SK-N-SH (cell line): ENCODE data around the gene PDE4D. TPM values are rescaled to one million over a fixed set of nuclear protein-coding genes. Genes with fewer than 3 reads are reported as not detected.

ENCODE experiments used
- CTCF ChIA-PET: fragments of 300-600, 350-600 bp; formaldehyde crosslinking; extraction: SDS; loops from one replicate; lab custom pipeline; 2021; lab: Yijun Ruan, JAX
- POLR2A ChIA-PET: fragments of 350-600 bp; sonication (Branson Sonifier 250); formaldehyde crosslinking; extraction: SDS; loops from one replicate; lab custom pipeline; 2020; ENCODE audit warnings: antibody characterized with exemption, inconsistent platforms; lab: Yijun Ruan, JAX
- DNase-seq: peaks from one replicate; pipeline ENCODE4 v3.0.0; 2012
- H2AFZ ChIP-seq: fragments of 200-600 bp; sonication (generic); 2 replicates; pipeline ENCODE4 v1.8.1; 2016; ENCODE audit warnings: antibody characterized with exemption, mild to moderate bottlenecking, low read depth
- H3F3A ChIP-seq: fragments of 200-600 bp; sonication (generic); replicated peaks from 2 replicates; pipeline ENCODE3; 2016; ENCODE audit warnings: antibody characterized with exemption, mild to moderate bottlenecking; ENCODE audit not compliant: insufficient read depth
- H3K27ac ChIP-seq, 2 experiments: fragments of 200-500 bp in 1 of 2; fragments of 200-600 bp in 1 of 2; sonication (Bioruptor generic) in 1 of 2; sonication (generic), shearing (Covaris generic) in 1 of 2; 2 replicates each; pipeline versions ENCODE4 v1.5.1 to v1.6.1; 2014 to 2016; ENCODE audit warnings: low read depth in 2 of 2, inconsistent platforms in 1 of 2, low read length in 1 of 2, mild to moderate bottlenecking in 1 of 2, mixed read lengths in 1 of 2
- H3K27me3 ChIP-seq: fragments of 200-600 bp; sonication (generic), shearing (Covaris generic); 2 replicates; pipeline ENCODE4 v1.6.1; 2016; ENCODE audit warnings: mixed run types; ENCODE audit not compliant: insufficient read depth
- H3K36me3 ChIP-seq, 2 experiments: fragments of 200-500 bp in 1 of 2; fragments of 200-600 bp in 1 of 2; sonication (Bioruptor generic) in 1 of 2; sonication (generic) in 1 of 2; replicated peaks in 1 of 2; 2 replicates each; pipeline versions ENCODE3 to v1.5.1; 2014 to 2016; ENCODE audit warnings: low read length in 1 of 2, mild to moderate bottlenecking in 1 of 2; ENCODE audit not compliant: insufficient read depth in 2 of 2, control insufficient read depth in 1 of 2
- H3K4me1 ChIP-seq, 2 experiments: fragments of 200-500 bp in 1 of 2; fragments of 200-600 bp in 1 of 2; sonication (Bioruptor generic) in 1 of 2; sonication (generic), shearing (Covaris generic) in 1 of 2; 2 replicates each; pipeline versions ENCODE4 v1.5.1 to v1.6.1; 2014 to 2016; ENCODE audit warnings: low read depth in 1 of 2, low read length in 1 of 2, mixed run types in 1 of 2; ENCODE audit not compliant: insufficient read depth in 2 of 2, control insufficient read depth in 1 of 2
- H3K4me2 ChIP-seq: fragments of 200-600 bp; sonication (generic), shearing (Covaris generic); 2 replicates; pipeline ENCODE4 v1.6.1; 2017; ENCODE audit warnings: mixed run types
- H3K4me3 ChIP-seq, 2 experiments: fragments of 200-500 bp in 1 of 2; fragments of 200-600 bp in 1 of 2; sonication (Bioruptor generic) in 1 of 2; sonication (generic), shearing (Covaris generic) in 1 of 2; 2 replicates each; pipeline versions ENCODE4 v1.5.1 to v1.8.1; 2014 to 2016; ENCODE audit warnings: low read depth in 2 of 2, inconsistent platforms in 1 of 2, low read length in 1 of 2, mild to moderate bottlenecking in 1 of 2, mixed read lengths in 1 of 2, moderate library complexity in 1 of 2
- H3K79me2 ChIP-seq: fragments of 200-600 bp; sonication (generic); 2 replicates; pipeline ENCODE4 v1.8.1; 2017; ENCODE audit warnings: mild to moderate bottlenecking; ENCODE audit not compliant: insufficient read depth
- H3K9ac ChIP-seq: fragments of 200-600 bp; sonication (generic); 2 replicates; pipeline ENCODE4 v1.6.1; 2017; ENCODE audit warnings: mixed run types
- H3K9me2 ChIP-seq: fragments of 200-600 bp; sonication (generic); 2 replicates; pipeline ENCODE4 v1.6.1; 2017; ENCODE audit warnings: mixed run types
- H3K9me3 ChIP-seq: fragments of 200-600 bp; sonication (generic); 2 replicates; pipeline ENCODE4 v1.6.1; 2017; ENCODE audit warnings: mixed run types, mild to moderate bottlenecking, moderate library complexity
- H4K20me1 ChIP-seq: fragments of 200-600 bp; sonication (generic); 2 replicates; pipeline ENCODE4 v1.6.1; 2017; ENCODE audit warnings: mild to moderate bottlenecking, mixed run types; ENCODE audit not compliant: insufficient read depth
- CHD2 ChIP-seq: fragments of 150-350 bp; IDR thresholded peaks from 2 replicates; pipeline ENCODE4 v1.6.1; 2018; ENCODE audit warnings: low read length; ENCODE audit not compliant: partially characterized antibody
- CTCF ChIP-seq: fragments of 200-600 bp; sonication (generic); IDR thresholded peaks from 2 replicates; pipeline ENCODE4 v1.6.1; 2017; ENCODE audit warnings: antibody characterized with exemption, mild to moderate bottlenecking, moderate library complexity
- FOSL2 ChIP-seq: IDR thresholded peaks from 2 replicates; pipeline ENCODE4 v1.4.0; 2012; ENCODE audit warnings: low read depth, mild to moderate bottlenecking, moderate library complexity, borderline replicate concordance
- FOXM1 ChIP-seq: IDR thresholded peaks from 2 replicates; pipeline ENCODE4 v1.4.0; 2012; ENCODE audit warnings: low read depth, mild to moderate bottlenecking
- GABPA ChIP-seq: IDR thresholded peaks from 2 replicates; pipeline ENCODE4 v1.4.0; 2012; ENCODE audit warnings: low read depth, mild to moderate bottlenecking
- IRF3 ChIP-seq: fragments of 150-350 bp; IDR thresholded peaks from 2 replicates; pipeline ENCODE4 v1.6.1; 2016; ENCODE audit warnings: mild to moderate bottlenecking, low read depth, low read length
- JUND ChIP-seq: IDR thresholded peaks from 2 replicates; pipeline ENCODE4 v1.4.0; 2012
- MEF2A ChIP-seq: IDR thresholded peaks from 2 replicates; pipeline ENCODE4 v1.4.0; 2012; ENCODE audit warnings: low read depth, borderline replicate concordance
- MXI1 ChIP-seq: IDR thresholded peaks from 2 replicates; pipeline ENCODE4 v1.6.1; 2012; ENCODE audit warnings: mild to moderate bottlenecking, low read depth, low read length, improper control_type of control experiment
- NFIC ChIP-seq: IDR thresholded peaks from 2 replicates; pipeline ENCODE4 v1.4.0; 2012; ENCODE audit warnings: borderline replicate concordance
- NRF1 ChIP-seq: IDR thresholded peaks from 2 replicates; pipeline ENCODE4 v1.6.1; 2012; ENCODE audit warnings: low read depth, mild to moderate bottlenecking, low read length
- RCOR1 ChIP-seq: fragments of 150-350 bp; IDR thresholded peaks from 2 replicates; pipeline ENCODE4 v1.6.1; 2017; ENCODE audit warnings: antibody characterized with exemption, low read length
- REST ChIP-seq: IDR thresholded peaks from 2 replicates; pipeline ENCODE4 v1.6.1; 2012; ENCODE audit warnings: mild to moderate bottlenecking, low read depth, low read length, moderate library complexity
- RFX5 ChIP-seq: IDR thresholded peaks from 2 replicates; pipeline ENCODE4 v1.6.1; 2012; ENCODE audit warnings: mild to moderate bottlenecking, improper control_type of control experiment, low read length
- SIN3A ChIP-seq: IDR thresholded peaks from 2 replicates; pipeline ENCODE4 v1.6.1; 2012; ENCODE audit warnings: low read depth, mild to moderate bottlenecking, low read length, moderate library complexity, borderline replicate concordance
- SMC3 ChIP-seq: IDR thresholded peaks from 2 replicates; pipeline ENCODE4 v1.6.1; 2012; ENCODE audit warnings: low read depth, low read length, improper control_type of control experiment
- TAF1 ChIP-seq: IDR thresholded peaks from 2 replicates; pipeline ENCODE4 v1.6.1; 2012; ENCODE audit warnings: low read depth, mild to moderate bottlenecking, low read length, moderate library complexity, borderline replicate concordance
- TCF12 ChIP-seq: IDR thresholded peaks from 2 replicates; pipeline ENCODE4 v1.4.0; 2012
- YY1 ChIP-seq: IDR thresholded peaks from 2 replicates; pipeline ENCODE4 v1.4.0; 2012; ENCODE audit warnings: low read depth, mild to moderate bottlenecking
- WGBS: methylation state at CpG from one replicate; pipeline ENCODE4 v1.1.6; 2017; ENCODE audit warnings: low lambda C conversion rate; 5-methylcytosine and 5-hydroxymethylcytosine counted together
- polyA plus RNA-seq, 3 experiments: library from polyadenylated mRNA; depleted of rRNA; stranded (reverse); fragments of >200 nt; gene quantifications; 2 replicates each; pipeline ENCODE4 v1.2.3, GENCODE V29; 2012

The PDE4D gene
- polyA plus RNA-seq, 1 of the 3 experiments (the other 2 are of a cell fraction): 2.4 TPM

GRCh38 chr5:59755476-59755875 lies 138.1 kb downstream of the PDE4D start:
- H3K79me2 ChIP-seq: 0 out of 2 replicates have a peak, but pooled peaks cover 11% of the 10 kb centered on the region
- WGBS: 93% methylated on average over 1 of the region's 1 CpG
- TF ChIP-seq YY1: no peak
- no peak for TF ChIP-seq NFIC
- TF ChIP-seq SIN3A: no peak
- TF ChIP-seq JUND: no peak
- no peak for TF ChIP-seq FOSL2
- TF ChIP-seq TAF1: no peak
- no peak for TF ChIP-seq CTCF
- no peak for TF ChIP-seq CHD2
- no peak for TF ChIP-seq RCOR1
- TF ChIP-seq GABPA: no peak

GRCh38 chr5:59753599-59753998 lies 139.9 kb downstream of the PDE4D start:
- Histone ChIP-seq H3F3A (peaks cover 3% of the 10 kb centered on the region), H3K4me1 (peaks cover 0 to 11% of the 10 kb centered on the region in 2 experiments; a peak in 1 of 4 replicates), H3K36me3 (no peaks in the 10 kb centered on the region), H4K20me1 (no peaks in the 10 kb centered on the region), H3K9me2 (no peaks in the 10 kb centered on the region), H3K9ac (no peak overlapping the region), H3K9me3 (no peaks in the 10 kb centered on the region), H3K27ac (no peak overlapping the region), H3K4me3 (no peak overlapping the region), H2AFZ (no peak overlapping the region), H3K4me2 (no peak overlapping the region), H3K79me2 (0 out of 2 replicates have a peak, but pooled peaks cover 8% of the 10 kb centered on the region), H3K27me3 (no peaks in the 10 kb centered on the region)
- POLR2A ChIA-PET: interaction anchor here (1.3 kb wide), 1 partner anchor 33 kb away, joined by 3 read pairs; no protein-coding TSS in a partner anchor
- 88% methylated on average over 3 of the region's 3 CpGs for WGBS
- TF ChIP-seq REST (no peak), TAF1 (no peak), RCOR1 (no peak), TCF12 (no peak), RFX5 (no peak), JUND (no peak), SMC3 (no peak), FOXM1 (no peak), FOSL2 (no peak), MXI1 (no peak), MEF2A (no peak), CHD2 (no peak), SIN3A (no peak), NRF1 (no peak), NFIC (no peak), IRF3 (no peak)
- CTCF ChIA-PET: interaction anchor here (0.7 to 1.3 kb wide), 2 partner anchors 16 to 418 kb away, joined by 3 read pairs; no protein-coding TSS in a partner anchor
- no peak for DNase-seq

More at GRCh38 chr5:59755476-59755875, 138.1 kb downstream of the PDE4D start:
- H4K20me1 ChIP-seq: no peaks in the 10 kb centered on the region
- H3K9me2 ChIP-seq: no peaks in the 10 kb centered on the region
- no peak overlapping the region for H3K4me2 ChIP-seq
- no peak overlapping the region for H2AFZ ChIP-seq
- H3K9me3 ChIP-seq: no peaks in the 10 kb centered on the region
- no peaks in the 10 kb centered on the region for H3K36me3 ChIP-seq
- POLR2A ChIA-PET: no interaction called here
- peaks cover 12% of the 10 kb centered on the region for H3F3A ChIP-seq
- no peak overlapping the region for H3K9ac ChIP-seq
- CTCF ChIA-PET: interaction anchor here (1.2 kb wide), 1 partner anchor 13 kb away, joined by 3 read pairs; no protein-coding TSS in a partner anchor
- peaks cover 2 to 22% of the 10 kb centered on the region in 2 experiments; a peak in 2 of 4 replicates for H3K4me1 ChIP-seq
- DNase-seq: no peak
- H3K4me3 ChIP-seq: no peak overlapping the region
- H3K27ac ChIP-seq: no peak overlapping the region
- no peaks in the 10 kb centered on the region for H3K27me3 ChIP-seq
